DOHH2 (cell line): ENCODE measurements around the gene ARRB1.

Experiments used
- H3F3A ChIP-seq: fragments of 200-600 bp; sonication (generic), shearing (Covaris generic); 2 replicates; pipeline ENCODE4 v1.6.0; 2016; ENCODE audit warnings: antibody characterized with exemption, mild to moderate bottlenecking; ENCODE audit not compliant: control insufficient read depth, insufficient read depth
- H3K27ac ChIP-seq: fragments of 200-600 bp; sonication (generic); 2 replicates; pipeline ENCODE4 v1.5.1; 2014; ENCODE audit warnings: low read depth, mild to moderate bottlenecking, low read length, moderate library complexity
- H3K27me3 ChIP-seq: fragments of 200-600 bp; sonication (generic); 2 replicates; pipeline ENCODE4 v1.6.1; 2014; ENCODE audit warnings: mild to moderate bottlenecking, low read length, mixed read lengths; ENCODE audit not compliant: control insufficient read depth
- H3K36me3 ChIP-seq: fragments of 200-600 bp; sonication (generic); 2 replicates; pipeline ENCODE4 v1.6.1; 2014; ENCODE audit warnings: mild to moderate bottlenecking, low read length, moderate library complexity, mixed read lengths; ENCODE audit not compliant: control insufficient read depth
- H3K4me1 ChIP-seq: fragments of 200-600 bp; sonication (generic); 2 replicates; pipeline ENCODE4 v1.6.1; 2014; ENCODE audit warnings: mild to moderate bottlenecking, low read length, mixed read lengths; ENCODE audit not compliant: control insufficient read depth
- H3K4me2 ChIP-seq: fragments of 200-600 bp; sonication (generic); 2 replicates; pipeline ENCODE4 v1.6.0; 2014; ENCODE audit warnings: mild to moderate bottlenecking, low read length, moderate library complexity
- H3K4me3 ChIP-seq: fragments of 200-600 bp; sonication (generic); 2 replicates; pipeline ENCODE4 v1.5.1; 2014; ENCODE audit warnings: mild to moderate bottlenecking, low read length, mixed read lengths
- H3K79me2 ChIP-seq: fragments of 200-600 bp; sonication (generic); 2 replicates; pipeline ENCODE4 v1.6.1; 2014; ENCODE audit warnings: mild to moderate bottlenecking, low read length, mixed read lengths; ENCODE audit not compliant: control insufficient read depth
- H3K9me2 ChIP-seq: fragments of 200-600 bp; sonication (generic); replicated peaks from 2 replicates; pipeline ENCODE4 v1.6.1; 2014; ENCODE audit warnings: mild to moderate bottlenecking, low read length, mixed read lengths; ENCODE audit not compliant: control insufficient read depth
- H3K9me3 ChIP-seq: fragments of 200-600 bp; sonication (generic); 2 replicates; pipeline ENCODE4 v1.6.1; 2014; ENCODE audit warnings: antibody characterized with exemption, low read length, mixed read lengths; ENCODE audit not compliant: control insufficient read depth, insufficient read depth
- H4K20me1 ChIP-seq: fragments of 200-600 bp; sonication (generic); 2 replicates; pipeline ENCODE4 v1.6.0; 2014; ENCODE audit warnings: low read depth, mild to moderate bottlenecking, antibody characterized with exemption, low read length, moderate library complexity; ENCODE audit not compliant: control insufficient read depth, insufficient read depth
- CTCF ChIP-seq: fragments of 200-600 bp; sonication (generic); IDR thresholded peaks from one replicate; pipeline ENCODE4 v1.5.1; 2014; ENCODE audit warnings: antibody characterized with exemption, mild to moderate bottlenecking, low read depth, low read length; ENCODE audit not compliant: poor library complexity, severe bottlenecking
- EZH2phosphoT487 ChIP-seq: fragments of 200-600 bp; sonication (generic); IDR thresholded peaks from 2 replicates; pipeline ENCODE4 v1.6.1; 2017; ENCODE audit warnings: borderline replicate concordance, mild to moderate bottlenecking, antibody characterized with exemption, low read length, moderate library complexity, mixed read lengths

The ARRB1 gene

DNA sequence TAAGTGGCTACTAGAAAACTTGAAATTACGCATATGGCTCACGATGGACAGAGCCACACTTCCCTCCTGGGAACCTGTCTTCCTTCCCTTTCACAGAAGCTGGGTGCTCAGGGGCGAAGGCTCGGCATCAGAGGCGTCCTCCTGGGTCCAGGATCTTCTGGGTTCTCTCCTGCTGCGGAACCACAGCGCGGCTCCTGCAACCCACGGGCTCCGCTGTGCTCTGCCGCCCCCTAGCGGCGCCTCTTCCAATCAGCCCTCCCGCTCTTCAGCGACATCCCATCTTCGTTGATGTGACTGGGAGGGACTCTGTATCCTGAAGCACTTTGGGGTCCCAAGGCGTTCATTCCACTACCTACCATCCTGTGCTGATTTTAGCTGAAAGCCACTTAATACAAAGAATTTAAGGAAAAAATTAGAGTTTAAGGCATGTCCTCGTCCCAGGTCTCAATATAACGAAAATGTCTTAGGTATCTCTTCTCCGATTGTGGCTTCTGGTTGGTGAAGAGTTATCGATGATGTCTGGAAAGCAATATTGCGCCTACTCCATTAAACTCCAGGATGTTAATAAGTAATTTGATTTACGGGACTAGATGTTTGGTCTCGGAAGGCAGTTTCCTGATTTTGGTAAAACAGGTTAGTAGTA, 33.1 kb upstream of the ARRB1 start:
- H3K27ac ChIP-seq, result no peak overlapping the region
- H3K4me2 ChIP-seq, result no peak overlapping the region
- H3F3A ChIP-seq, result no peaks in the 10 kb centered on the region
- TF ChIP-seq EZH2phosphoT487 (0 out of 2 replicates have a peak, but pooled peaks have one; percentile 21), CTCF (peak; percentile 98)
- no peaks in the 10 kb centered on the region for H3K36me3 ChIP-seq
- H3K27me3 ChIP-seq, result peaks cover 5% of the 10 kb centered on the region
- H4K20me1 ChIP-seq, result 0 out of 2 replicates have a peak, but pooled peaks cover 3% of the 10 kb centered on the region
- no peak overlapping the region for H3K4me3 ChIP-seq
- H3K79me2 ChIP-seq, result no peaks in the 10 kb centered on the region
- H3K9me2 ChIP-seq, result no peaks in the 10 kb centered on the region
- no peaks in the 10 kb centered on the region for H3K9me3 ChIP-seq
- no peaks in the 10 kb centered on the region for H3K4me1 ChIP-seq

DNA sequence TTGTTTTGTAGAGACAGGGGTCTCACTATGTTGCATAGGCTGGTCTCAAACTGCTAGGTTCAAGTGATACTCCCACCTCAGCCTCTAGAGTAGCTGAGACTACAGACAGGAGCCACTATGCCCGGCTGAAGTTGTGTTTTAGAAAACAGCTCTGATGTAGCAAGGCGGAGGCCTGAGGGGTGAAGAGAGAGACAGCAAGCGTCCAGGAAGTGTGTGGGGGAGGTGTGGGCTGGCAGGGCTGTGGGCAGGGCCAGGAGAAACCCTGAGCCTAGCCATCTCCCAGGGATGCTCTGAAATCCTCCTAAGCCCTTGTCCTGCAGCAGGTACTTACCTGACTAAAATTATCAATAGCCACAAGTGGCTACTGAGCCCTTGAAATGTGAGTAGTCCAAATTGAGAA, 31.8 kb upstream of the ARRB1 start:
- Histone ChIP-seq H3K27me3 (peaks cover 5% of the 10 kb centered on the region), H3K79me2 (no peaks in the 10 kb centered on the region), H3K9me2 (no peaks in the 10 kb centered on the region), H4K20me1 (0 out of 2 replicates have a peak, but pooled peaks cover 3% of the 10 kb centered on the region), H3K36me3 (no peaks in the 10 kb centered on the region), H3K4me3 (no peak overlapping the region), H3F3A (no peaks in the 10 kb centered on the region), H3K4me2 (no peak overlapping the region), H3K27ac (no peak overlapping the region), H3K9me3 (no peaks in the 10 kb centered on the region), H3K4me1 (no peaks in the 10 kb centered on the region)
- TF ChIP-seq CTCF, result no peak
- no peak for TF ChIP-seq EZH2phosphoT487

- Histone ChIP-seq H3K9me2 (no peaks in the 10 kb centered on the region), H3K27me3 (no peaks in the 10 kb centered on the region), H3K4me3 (no peak overlapping the region), H3F3A (no peaks in the 10 kb centered on the region), H3K36me3 (no peaks in the 10 kb centered on the region), H3K27ac (no peak overlapping the region), H3K9me3 (no peaks in the 10 kb centered on the region), H3K4me1 (no peaks in the 10 kb centered on the region), H3K4me2 (no peak overlapping the region), H4K20me1 (0 out of 2 replicates have a peak, but pooled peaks cover 3% of the 10 kb centered on the region), H3K79me2 (no peaks in the 10 kb centered on the region)
- TF ChIP-seq EZH2phosphoT487 (no peak), CTCF (no peak)
Measured at GRCh38 chr11:75380716-75381420, 29.4 kb upstream of the ARRB1 start.
